NCI-H2029 treated with DMSO at 0.1 percent for 48 hours (cell line): ENCODE data around the gene KPNB1.

Source experiments
- DNase-seq: peaks from one replicate; lab custom pipeline; 2025; lab: John Stamatoyannopoulos, UW

The KPNB1 gene

GRCh38 chr17:47711366-47712099, 61.8 kb downstream of the KPNB1 start:
- DNase-seq = no peak

GRCh38 chr17:47712330-47713023, 62.8 kb downstream of the KPNB1 start:
- no peak for DNase-seq

- no peak for DNase-seq
Measured at GRCh38 chr17:47713980-47714700, 64.4 kb downstream of the KPNB1 start.

DNA sequence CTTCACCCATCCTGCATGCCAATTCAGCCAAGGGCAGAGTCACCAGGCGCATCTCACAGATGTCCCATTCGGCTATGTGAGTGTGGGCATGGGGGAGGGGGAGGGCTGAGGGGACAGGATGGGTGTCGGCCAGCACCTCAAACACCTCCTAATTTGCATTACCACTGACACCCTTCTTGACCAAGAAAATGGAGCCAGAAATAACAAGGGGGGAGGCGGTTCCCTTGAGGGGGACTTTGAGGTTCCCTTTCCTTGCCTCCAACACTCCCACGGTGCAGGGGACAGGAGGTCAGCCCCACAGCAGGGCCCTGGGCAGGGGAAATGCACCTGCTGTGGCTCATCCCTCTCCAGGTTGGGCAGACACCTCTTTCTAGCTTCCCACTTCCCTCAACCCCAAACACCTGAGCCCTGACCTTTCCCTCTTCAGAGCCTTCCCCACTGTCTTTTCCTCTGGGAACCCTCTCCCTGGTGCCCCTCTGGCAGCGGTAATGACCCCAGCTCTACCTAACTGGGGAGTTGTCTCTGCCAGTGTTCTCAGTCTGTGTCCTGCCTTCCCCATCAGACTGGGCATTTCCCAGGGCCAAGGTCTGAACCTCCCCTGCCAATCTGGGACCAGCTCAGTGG, 65.2 kb downstream of the KPNB1 start:
- no peak for DNase-seq

DNA sequence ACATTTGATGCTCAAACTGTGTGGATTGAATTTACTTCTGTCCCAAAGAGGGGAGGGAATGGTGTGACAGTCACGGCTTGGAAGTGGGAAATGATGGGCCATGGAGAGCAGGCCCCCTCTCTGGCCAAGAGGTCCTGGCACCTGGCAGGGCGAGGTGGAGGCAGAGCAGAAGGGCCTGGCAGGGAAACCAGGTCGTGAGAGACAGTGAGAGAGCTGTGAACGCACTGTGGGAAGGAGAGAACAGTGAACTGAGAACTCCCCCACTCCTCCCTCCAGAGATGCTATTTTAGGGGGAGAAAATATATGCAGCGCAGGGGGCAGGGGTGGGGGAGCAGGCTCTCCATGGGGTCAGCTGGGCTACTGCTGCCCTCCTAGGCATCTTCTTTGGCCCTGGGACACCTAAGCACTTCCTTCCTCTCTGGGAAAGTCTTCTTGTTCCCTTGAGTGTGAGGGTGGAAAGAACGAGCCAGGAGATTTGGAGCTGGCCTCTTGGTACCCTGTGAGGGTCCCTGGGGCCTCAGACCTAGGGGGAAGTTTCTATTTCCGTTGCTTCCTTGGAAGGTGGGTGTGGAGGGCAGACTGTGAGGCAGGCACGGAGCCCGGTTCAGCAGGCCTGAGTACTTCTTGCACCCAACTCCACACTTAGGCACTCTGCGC, 66.1 kb downstream of the KPNB1 start:
- no peak for DNase-seq

- DNase-seq = no peak
Measured at GRCh38 chr17:47716375-47716774, 66.7 kb downstream of the KPNB1 start.

GRCh38 chr17:47717261-47717697, 67.6 kb downstream of the KPNB1 start:
- no peak for DNase-seq

- peak; percentile 5 for DNase-seq
Measured at GRCh38 chr17:47717979-47718621, 68.4 kb downstream of the KPNB1 start.

DNA sequence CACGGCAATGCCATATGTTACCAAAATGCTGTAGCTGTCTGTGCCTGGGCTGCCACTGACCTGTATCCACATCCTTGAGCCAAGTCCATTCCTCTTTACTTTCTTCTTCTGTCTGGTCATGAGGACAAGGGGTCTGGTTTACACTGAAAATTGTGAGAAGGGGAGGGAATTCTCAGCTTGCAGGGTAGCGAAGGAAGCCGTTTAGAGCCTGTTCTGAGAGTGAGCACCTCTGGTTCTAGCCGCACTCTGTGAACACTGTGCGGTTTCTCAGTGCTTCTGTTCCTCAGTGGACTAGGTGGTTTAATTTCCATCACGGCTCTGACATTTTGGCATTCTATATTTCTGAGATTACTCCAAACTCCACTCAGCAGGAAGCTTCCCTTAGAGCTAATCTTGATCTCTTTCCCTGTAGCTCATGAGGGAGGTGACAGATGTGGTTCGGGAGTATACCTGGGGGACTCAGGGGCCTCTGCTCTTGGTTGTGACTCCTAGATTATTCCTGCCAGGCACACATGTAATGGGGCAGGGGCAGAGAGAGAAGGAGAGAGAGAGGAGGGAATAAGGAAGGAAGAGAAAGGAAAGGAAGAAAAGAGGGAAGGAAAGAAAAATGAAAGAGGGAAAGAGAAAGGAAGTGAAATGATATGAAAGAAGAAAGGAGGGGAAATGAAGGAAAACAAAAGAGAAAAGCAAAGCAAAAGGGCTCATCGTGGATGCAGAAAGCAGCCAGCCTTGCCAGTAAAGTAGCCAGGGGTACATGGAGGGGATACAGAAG, 69.1 kb downstream of the KPNB1 start:
- no peak for DNase-seq

DNA sequence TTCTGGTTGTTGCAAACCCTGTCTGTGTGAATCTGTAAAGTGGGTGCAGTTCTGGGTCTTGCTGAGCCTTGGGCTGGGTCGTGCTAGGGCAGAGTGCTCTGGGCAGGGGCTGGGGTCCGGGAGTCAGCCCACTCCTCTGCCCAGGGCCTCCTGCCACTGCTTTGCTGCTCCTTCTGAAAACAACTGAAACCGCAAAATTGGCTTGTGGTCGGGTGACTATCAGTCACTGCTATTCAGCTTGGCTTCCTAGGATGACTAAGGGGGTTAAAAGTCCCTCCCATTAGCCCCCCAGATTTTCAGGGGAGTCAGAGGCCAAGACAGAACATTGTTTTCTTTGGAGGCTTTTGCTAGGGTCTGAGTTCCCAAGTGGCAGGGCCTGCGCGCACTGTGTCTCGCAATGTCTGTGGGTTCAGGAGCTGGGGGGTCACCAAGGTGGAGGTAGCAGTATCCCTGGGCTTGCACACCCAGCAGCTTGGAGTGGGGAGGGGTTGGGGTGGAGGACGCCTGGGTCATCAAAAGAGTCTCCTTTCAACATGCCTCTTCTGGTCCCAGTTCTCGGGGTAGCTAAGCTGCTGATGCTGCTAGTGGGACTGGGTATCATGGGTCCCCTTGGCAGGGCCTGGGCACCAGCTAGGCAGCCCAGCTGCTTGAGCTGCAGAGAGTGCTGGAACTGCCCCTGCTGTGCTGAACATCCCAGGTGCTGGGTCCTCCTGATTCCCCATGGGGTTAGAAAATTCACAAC, 69.9 kb downstream of the KPNB1 start:
- no peak for DNase-seq

- no peak for DNase-seq
Measured at GRCh38 chr17:47720196-47720595, 70.5 kb downstream of the KPNB1 start.

GRCh38 chr17:47720754-47721533, 71.2 kb downstream of the KPNB1 start:
- no peak for DNase-seq

GRCh38 chr17:47721725-47722124, 72.0 kb downstream of the KPNB1 start:
- no peak for DNase-seq

DNA sequence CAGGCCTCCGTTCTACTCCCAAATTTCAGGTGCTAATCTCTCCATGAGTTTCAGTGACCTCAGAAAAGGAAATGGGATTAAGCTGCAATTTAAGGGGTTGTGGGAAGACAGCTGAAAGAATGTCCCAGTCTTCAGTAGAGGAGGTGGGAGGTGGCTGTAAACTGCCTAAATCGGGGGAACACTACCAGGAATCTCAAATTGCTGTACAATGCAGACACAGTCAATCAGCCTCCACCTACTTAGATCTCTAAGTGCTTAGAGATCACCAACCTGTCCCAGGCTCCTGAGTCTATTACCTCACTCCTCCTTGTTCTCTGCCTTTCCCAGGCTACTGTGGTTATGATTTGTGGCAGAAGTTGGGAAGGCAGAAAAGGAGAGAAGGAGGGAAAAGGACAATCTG, 75.0 kb downstream of the KPNB1 start:
- DNase-seq = no peak

DNA sequence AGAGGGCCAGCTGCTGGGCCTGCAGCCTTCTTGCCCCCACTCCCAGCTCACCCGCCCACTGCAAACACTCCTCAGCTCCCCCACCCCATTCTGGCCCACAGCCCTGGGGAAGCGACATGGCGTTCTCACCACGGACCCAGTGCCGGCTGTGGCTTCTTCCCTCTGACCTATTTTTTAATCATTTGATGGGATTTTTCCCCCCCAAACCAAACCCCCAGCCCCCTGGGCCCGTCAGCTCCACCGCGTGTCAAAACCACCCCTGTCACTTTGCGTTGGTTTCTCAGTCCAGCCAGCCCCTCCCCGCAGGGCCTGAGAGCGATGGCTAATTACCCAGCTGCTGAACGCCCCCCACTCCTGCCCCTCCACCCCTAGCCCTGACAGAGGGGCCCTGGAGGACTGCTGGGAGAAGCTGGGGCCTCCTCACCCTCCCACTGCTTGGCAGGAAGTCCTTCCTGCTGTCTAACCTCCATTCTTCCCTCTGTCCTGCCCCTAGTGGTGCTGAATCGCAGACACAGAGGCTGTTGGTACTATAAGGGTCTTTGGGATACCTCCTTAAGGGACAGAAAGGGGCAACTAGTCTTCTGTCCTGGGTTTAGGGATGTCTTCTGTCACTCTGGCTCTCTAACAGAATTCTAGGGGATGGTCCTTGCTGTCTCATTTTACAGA, 75.9 kb downstream of the KPNB1 start:
- no peak for DNase-seq

- no peak for DNase-seq
Measured at GRCh38 chr17:47726796-47727703, 77.3 kb downstream of the KPNB1 start.

GRCh38 chr17:47727704-47728036, 78.0 kb downstream of the KPNB1 start:
- no peak for DNase-seq
